Superior temporal gyrus (tissue), 1 donor: ENCODE measurements around the gene EFHB.
A peak's percentile ranks its signal among the peaks of the same experiment; 100 is the strongest.
"Not testable (repeated sequence)": the region's sequence is repeated elsewhere in the genome, so short reads cannot be mapped to it uniquely, and the experiment has no call there.

Source experiments
- DNase-seq: peaks from one replicate; pipeline ENCODE4 v3.0.0-alpha.2; 2016; ENCODE audit errors: extremely low spot score

The EFHB gene

DNA sequence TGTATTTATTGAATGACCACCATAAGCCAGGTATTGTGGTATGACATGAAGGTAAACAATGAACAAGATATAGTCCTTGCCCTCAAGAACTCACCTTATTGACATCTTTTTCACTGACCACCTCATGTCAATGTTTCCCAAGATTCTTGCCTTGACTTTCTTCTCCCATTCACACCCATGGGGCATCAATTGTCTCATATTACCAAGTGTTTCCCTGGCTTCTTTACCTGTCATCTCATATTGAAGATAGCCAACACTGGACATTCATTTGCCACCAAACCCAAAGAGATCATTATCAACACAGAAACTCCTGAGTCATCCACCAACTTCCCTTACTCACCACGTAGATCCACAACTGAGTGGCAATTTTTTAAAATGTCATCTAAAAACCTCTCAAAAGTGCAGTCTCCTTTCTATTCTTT, 2.2 kb downstream of the EFHB start:
- no peak for DNase-seq

- no peak for DNase-seq
Measured at GRCh38 chr3:19931180-19931692, 2.8 kb downstream of the EFHB start.

DNA sequence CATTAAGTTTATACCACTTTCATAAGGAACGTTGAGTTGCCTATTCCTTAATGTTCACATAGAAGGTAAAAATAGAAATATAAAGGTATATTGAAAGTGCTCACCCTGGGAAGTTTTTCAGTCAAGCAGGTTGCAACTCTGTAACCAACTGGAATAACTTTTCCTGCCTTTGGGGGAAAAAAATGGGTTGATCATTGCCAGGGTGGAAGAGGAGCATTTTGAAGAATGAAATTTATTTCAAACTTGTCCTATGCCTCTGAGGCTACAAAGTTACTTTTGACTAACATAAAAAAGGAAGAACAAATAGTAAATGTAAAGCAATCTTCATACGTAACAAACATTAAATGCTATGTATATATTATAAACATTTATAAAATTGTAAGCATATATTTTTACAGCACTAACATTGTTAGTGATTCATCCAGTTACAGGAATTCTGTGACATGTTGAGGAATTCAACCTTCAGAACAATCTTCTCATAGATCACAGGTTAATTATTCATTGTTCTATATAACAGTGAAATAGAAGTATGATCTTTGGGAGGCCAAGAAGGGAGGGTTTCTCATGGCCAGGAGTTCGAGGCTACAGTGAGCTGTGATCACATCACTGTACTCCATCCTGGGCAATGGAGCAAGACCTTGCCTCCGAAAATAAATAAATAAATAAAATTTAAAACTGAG, 13.5 kb downstream of the EFHB start:
- DNase-seq = no peak

- no peak for DNase-seq
Measured at GRCh38 chr3:19917167-19917566, 16.9 kb downstream of the EFHB start.

GRCh38 chr3:19911452-19911851, 22.6 kb downstream of the EFHB start:
- DNase-seq = no peak

DNA sequence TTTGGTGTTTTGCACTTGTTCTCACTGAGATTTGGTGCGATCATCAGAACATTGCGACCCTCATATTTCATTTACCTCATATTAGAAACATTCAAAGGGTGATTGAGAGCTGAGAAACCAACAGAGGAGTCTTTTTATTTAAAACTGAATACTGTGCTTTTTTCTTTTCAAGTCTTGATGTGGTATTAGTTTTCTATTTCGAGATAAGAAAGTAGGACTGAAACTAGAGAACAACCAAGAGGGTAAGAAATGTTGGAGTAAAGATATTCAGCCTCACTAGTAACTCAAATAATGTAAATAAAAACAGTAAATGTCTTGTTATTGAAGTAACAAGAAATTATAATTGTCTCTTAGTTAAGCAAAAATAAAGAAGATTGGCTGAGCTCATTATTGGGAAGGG, 26.5 kb downstream of the EFHB start:
- no peak for DNase-seq

DNA sequence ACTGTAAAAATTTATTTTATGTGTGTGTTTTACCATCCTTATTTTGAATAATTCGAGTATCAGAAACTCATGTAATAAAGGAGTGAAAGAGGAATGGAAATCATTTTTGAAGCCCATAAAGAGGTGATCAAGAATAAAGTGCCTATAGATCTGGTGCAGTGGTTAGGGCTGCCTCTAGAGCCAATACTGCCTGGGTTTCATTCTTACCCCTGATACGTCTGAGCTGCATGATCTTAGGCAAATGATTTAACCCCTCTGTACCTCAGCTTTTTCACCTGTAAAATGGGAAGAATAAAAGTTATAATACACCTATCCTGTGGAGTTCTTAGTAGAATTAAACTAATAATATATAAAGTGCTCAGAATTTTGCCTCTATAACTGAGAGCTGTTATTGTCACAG, 30.4 kb downstream of the EFHB start:
- DNase-seq = no peak

- no peak for DNase-seq
Measured at GRCh38 chr3:19901918-19902317, 32.1 kb downstream of the EFHB start.

GRCh38 chr3:19901337-19901736, 32.7 kb downstream of the EFHB start:
- no peak for DNase-seq

- not testable (repeated sequence) for DNase-seq
Measured at GRCh38 chr3:19899833-19900232, 34.2 kb downstream of the EFHB start.

- DNase-seq = no peak
Measured at GRCh38 chr3:19899264-19899663, 34.8 kb downstream of the EFHB start.

- no peak for DNase-seq
Measured at GRCh38 chr3:19898721-19899120, 35.3 kb downstream of the EFHB start.

DNA sequence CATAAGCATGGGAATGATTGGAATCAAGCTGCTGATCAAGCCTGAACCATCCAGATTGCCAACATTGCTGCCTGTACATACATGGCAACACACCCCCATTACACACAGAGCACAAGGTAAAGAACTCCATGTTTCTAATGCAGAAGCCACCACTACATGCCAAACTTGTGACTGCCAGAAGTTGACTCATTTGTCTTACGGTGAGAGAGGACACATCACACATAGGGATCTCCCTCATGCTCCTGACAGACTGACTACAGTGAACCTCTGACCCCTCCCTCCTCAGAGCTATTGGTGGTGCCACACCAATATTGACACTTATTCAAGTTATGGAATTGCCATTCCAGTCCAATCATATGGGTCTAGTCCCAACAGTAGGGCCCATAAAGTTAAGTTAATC, 42.3 kb downstream of the EFHB start:
- DNase-seq = no peak

DNA sequence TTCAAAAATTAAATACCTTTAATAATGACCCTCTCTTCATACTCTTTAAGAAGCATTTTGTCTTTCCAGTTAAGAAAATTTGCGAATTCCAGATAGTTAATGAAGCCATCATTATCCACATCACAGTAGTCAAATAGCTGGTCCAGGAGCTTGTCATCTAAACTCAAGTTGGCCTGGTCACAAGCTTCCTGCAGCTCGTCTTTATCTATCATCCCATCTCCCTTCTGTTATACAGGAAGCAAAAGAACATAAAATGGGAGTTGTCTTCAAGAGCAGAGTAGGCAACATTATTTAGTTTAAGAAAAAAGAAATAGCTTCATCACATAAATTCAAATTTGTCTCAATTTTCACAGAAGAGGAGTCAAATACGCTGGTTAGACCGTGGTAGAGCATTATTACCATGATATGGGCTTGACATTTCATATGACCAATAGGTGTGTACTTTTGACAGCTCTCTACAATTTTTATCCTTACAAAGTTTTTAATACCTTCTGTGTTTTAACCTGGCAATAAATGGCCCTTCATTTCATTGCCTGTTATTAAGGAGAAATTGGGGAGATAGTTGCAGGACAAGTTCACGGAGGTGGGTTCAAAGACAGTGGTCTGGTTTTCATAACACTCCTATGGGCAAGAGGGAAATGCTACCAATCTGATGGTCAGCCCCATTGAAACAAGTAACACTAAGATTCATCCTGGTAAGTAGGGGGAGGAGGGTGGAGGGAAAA, 45.4 kb downstream of the EFHB start:
- DNase-seq = no peak

DNA sequence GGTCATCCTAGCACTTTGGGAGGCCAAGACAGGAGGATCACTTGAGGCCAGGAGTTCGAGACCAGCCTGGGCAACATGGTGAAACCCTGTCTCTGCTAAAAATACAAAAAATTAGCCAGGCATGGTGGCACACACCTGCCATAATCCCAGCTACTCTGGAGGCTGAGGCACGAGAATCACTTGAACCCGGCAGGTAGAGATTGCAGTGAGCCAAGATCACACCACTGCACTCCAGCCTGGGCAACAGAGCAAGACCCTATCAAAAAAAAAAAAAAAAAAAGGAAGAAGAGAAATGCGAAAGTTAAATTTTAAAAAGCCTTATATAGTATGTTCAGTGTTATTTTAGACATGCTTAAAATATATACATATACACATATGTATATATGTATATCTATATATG, 46.9 kb downstream of the EFHB start:
- not testable (repeated sequence) for DNase-seq

DNA sequence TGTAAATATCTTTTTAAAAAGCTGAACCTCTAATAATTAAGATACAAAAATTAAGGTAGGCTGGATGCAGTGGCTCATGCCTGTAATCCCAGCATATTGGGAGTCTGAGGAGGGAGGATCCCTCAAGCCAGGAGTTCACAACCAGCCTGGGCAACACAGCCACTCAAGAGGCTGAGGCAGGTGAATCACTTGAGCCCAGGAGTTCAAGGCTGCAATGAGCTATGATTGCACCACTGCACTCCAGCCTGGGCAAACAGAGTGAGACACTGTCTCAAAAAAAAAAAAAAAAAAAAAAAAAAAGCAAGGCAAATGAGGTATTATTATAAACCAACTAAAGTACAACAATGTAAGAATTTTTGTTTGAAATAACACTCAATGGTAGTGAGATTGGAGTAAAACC, 47.6 kb downstream of the EFHB start:
- DNase-seq = no peak

- DNase-seq = peak; percentile 79
Measured at GRCh38 chr3:19885468-19885867, 48.5 kb downstream of the EFHB start.

DNA sequence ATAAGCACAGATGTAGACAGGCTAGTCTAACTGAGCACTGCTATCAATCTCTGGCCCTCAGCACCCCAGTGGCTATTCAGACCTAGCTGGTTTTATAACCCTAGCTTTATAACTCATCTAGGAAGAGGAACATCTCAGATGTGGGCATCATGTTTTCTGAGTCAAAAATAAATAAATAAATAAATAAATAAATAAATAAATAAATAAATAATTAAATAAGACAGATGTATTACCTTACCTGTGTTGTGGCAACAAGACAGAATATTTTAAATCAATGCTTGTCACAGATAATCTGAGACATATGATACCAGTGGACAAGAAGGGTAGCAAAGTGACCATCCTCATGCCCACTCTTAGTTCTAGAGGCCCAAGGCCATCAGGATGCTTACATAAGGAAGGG, 52.2 kb downstream of the EFHB start:
- no peak for DNase-seq

DNA sequence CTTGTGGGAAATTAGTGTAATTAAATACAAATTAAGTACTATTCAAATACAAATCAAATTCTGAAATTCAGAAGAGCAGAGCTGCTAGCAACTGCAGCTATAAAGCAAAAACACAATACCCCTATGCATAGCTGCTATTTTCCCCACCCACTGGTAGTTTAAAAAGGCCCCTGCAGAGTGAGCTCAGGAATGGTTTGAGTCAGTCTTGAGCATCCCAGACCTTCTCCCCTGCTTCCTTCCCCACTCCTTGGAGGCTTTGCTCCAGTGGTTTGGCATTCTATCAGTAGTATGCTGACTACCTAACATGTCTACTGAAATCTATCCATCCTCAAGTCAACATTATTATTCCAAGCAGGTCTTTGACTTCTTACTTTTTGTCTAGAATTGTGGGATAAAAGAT, 53.0 kb downstream of the EFHB start:
- DNase-seq = no peak

GRCh38 chr3:19877656-19878055, 56.4 kb downstream of the EFHB start:
- no peak for DNase-seq

DNA sequence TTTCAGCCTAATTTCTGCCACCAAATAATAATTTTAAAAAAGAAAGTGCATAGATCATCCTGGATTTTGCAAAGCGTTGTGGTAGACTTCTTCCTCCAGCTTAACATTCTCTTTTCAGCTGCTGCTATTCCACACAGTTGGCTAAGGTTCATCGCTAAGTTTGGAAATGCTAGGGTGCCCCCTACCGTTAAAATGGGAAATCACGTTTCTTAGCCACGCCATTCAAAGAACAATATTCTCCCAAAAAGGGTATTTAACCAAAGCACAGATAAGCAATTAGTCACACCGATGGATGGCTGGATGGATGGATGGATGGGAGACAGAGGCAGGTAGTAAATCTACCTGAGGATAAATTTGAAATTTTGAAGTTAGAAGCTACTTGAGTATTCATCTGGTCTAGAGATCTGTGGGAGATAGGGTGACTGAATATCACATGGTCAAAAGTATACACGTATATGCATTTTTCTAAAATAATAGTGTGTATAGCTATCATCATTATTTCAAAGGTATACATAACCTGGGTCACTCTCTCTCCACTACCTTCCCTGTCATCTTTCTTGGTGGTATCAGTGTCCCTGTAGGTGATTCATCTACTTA, 67.2 kb downstream of the EFHB start:
- peak; percentile 94 for DNase-seq

GRCh38 chr3:19855318-19855717, 78.7 kb downstream of the EFHB start:
- not testable (repeated sequence) for DNase-seq

DNA sequence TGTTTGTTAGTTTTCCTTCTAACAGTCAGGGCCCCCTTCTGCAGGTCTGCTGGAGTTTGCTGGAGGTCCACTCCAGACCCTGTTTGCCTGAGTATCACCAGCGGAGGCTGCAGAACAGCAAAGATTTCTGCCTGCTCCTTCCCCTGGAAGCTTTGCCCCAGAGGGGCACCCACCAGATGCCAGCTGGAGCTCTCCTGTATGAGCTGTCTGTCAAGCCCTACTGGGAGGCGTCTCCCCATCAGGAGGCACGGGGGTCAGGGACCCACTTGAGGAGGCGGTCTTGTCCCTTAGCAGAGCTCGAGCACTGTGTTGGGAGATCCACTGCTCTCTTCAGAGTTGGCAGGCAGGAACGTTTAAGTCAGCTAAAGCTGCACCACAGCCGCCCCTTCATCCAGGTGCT, 87.4 kb downstream of the EFHB start:
- not testable (repeated sequence) for DNase-seq
